ENCODE measurements around the gene PTPRD.

PTPRD gene

GRCh38 chr9:9305600-9305999 lies 1307.2 kb downstream of the PTPRD start:
- DNase-seq (ENCODE audit: low spot score), result no peak

DNA sequence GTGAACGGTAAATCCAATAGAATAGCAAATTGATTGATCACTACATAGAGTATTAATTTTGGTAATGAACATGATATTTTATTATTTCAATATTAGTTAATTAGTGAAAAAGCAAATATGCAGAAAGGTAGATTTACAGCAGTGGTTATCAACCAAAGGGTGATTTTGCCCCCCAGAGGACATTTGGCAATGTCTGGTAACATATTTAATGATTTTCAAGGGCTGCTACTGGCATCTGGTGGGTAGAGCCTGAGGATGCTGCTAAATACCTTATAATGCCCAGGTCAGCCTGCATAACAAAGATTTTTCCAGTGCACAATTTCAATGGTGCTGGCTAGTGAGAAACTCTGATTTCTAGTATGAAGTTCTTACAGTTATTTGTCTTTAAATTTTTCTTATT lies 1313.7 kb downstream of the PTPRD start:
- DNase-seq (ENCODE audit: low spot score), result no peak

DNA sequence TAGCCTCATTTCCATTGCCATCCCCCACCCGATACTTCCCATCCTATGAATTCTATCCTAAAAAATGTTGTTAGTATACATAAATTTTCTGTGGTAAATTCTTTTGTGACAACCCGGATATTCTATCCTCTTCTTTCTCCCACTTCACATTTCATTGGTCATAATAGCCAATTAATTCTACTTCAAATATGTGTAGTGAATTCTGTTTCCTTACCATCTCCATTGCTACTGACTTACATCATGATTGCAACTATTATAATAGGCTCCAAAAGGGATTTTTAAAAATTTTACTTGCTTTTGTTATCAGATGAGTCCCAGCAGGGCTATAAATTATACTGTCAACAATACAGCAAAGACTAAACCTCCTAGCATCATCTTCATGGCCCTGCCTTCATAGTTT lies 1326.8 kb downstream of the PTPRD start:
- DNase-seq (ENCODE audit: low spot score), result no peak

- no peak for DNase-seq (ENCODE audit: low spot score)
These were observed 1328.6 kb downstream of the PTPRD start for GRCh38 chr9:9284201-9284600.

GRCh38 chr9:9283159-9283986 lies 1329.4 kb downstream of the PTPRD start:
- DNase-seq (ENCODE audit: low spot score), result no peak

DNA sequence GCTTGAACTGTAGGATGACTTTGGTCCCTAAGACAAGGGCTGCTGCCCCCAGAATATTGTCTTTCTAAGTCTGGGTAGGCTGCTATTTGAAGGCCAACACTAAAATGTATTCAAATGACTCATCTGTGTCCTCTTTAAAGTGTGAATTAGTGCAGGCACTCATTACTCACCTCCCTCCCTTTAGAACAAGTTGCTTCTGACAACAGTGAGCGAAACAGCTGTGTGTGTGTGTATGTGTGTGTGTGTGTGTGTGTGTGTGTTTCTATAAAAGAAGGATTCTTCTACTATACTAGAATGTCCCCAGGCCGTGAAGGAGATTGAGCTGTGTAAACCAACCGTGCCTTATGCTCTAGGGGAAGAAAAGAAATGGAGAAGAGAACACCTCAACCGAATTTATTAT lies 1337.2 kb downstream of the PTPRD start:
- no peak for DNase-seq (ENCODE audit: low spot score)

DNA sequence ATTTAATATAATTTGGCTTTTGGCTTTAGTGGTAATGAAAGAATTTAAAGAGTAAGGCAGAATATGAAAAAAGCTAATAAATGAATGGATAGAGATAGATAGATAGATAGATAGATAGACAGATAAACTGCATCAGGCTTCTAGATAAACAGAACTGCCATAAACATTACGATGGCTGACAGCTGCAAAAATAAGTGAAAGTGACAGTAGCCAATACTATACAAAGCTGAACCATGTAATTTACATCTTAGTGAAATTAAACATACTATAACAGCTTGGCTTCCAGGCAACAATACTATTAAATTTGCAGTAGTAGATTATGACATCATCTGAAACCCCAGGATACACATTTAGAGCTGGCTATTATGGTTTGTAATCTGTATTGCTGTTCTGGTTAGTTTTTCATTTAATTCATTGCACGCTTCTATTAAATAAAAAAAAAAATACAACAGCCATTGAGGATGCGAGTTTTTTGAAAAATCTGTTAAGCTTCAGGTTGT lies 1354.8 kb downstream of the PTPRD start:
- no peak for DNase-seq (ENCODE audit: low spot score)

GRCh38 chr9:9246726-9247125 lies 1366.1 kb downstream of the PTPRD start:
- DNase-seq (ENCODE audit: low spot score), result no peak

GRCh38 chr9:9231946-9232345 lies 1380.9 kb downstream of the PTPRD start:
- DNase-seq (ENCODE audit: low spot score), result no peak

DNA sequence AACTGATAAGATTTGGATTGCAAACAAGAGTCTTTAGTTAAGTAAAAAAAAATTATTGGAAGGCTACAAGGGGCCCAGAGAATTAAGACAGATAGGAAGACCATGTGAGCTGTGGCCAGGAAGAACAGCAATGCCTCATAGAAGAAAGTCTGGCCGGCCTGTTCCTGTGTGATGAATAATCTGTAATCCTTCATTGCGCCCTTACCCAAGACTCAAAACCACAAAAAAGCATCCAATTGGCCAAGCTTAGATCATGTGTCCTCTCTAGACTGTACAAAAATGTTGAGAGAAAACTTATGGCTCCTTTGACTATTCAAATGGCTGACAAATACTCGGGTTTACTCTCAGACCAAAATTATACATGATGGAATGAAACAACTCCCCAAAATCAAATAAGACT lies 1383.5 kb downstream of the PTPRD start:
- DNase-seq (ENCODE audit: low spot score), result no peak

DNA sequence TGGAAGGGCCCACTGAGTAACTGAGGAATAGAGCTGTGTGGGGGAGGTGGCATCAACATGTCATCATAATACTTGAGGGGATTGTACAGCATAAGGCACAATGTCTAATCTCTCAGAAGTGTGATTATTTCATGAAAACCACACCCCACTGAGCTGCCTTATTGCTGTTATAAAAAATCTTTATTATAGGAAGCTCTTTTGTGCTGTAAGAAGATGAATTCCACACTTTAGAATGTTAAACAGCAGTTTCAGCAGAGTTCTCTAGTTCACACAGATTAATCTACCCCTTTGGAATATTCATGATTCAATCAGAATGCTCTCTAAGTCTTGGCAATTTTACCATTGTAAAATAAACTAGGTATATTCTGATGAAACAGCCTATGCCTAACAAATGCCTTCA lies 1389.6 kb downstream of the PTPRD start:
- DNase-seq (ENCODE audit: low spot score), result no peak

GRCh38 chr9:9222730-9223129 lies 1390.1 kb downstream of the PTPRD start:
- no peak for DNase-seq (ENCODE audit: low spot score)

DNA sequence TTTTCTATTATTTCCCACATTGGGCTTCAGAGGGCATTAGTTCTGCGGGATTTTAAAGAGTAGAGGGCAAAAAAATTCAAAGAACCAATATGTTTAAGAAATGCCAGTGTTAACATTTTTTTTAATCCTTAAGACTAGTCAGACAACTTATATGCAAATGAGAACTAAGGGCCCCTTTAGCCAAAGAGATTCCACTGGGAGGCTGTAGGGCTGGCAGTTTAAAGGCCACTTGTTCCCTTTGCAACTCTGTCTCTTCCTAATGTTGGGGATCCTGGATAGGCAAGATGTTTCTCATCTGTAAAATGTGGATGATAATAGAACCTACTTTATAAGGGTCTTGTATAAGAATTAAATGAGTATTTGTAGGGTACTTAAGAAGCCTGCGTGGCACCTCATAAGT lies 1395.9 kb downstream of the PTPRD start:
- no peak for DNase-seq (ENCODE audit: low spot score)

GRCh38 chr9:9215050-9215449 lies 1397.8 kb downstream of the PTPRD start:
- DNase-seq (ENCODE audit: low spot score), result no peak

DNA sequence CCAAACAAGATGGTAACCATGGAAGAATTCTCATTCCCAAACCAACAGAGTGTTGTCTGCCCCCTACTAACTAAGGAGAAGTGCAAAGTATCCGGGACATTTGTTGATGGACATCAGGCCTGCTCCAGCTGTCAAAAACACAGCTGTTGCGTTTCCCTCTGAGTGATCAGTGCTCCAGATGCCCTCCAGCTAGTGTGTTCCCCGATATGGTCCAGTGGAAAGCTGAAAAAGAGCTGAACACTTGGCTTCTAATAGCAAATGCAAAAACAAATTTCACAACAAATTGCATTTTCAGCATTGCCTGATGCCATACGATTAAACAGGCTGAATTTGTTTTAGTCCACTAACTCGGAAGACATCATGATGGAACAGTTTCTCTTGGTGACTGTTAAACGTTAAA lies 1398.7 kb downstream of the PTPRD start:
- no peak for DNase-seq (ENCODE audit: low spot score)

DNA sequence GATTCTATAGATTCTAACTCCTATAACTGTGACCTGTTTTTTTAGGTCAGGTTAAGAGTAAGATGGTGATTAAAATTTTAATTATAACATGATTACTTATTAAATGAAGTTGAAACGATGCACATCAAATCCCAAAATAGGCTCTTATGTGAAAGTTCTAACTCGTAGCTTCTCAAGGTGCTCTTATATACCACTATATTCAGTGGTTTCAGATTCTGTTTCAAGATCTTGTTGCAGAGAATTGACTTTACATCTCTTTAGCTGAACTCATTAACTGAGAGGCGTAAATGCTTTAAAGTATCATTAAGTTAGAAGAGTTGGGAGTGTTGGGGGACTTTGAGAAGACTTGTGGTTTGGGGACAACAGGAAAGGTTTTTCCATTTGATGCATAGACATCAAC lies 1399.8 kb downstream of the PTPRD start:
- no peak for DNase-seq (ENCODE audit: low spot score)

DNA sequence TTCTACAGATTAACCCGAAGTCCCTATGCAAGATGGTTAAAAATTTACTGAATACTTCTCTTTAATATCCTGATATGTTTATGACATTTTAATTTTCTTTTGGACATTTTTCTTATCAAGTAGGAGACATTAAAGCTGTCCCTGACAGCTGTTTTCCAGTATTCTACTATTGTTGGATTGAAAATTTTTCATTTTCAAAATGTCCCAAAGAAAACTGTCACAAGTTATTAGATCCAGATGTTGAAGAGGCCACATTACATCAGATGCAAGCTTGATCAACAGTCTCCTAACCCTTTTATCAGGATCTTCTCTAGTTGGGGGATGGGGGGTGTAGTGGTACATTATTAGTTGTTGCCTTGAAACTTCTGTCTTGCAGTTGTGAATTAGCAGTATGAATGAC lies 1410.5 kb downstream of the PTPRD start:
- no peak for DNase-seq (ENCODE audit: low spot score)

GRCh38 chr9:9186086-9186485 lies 1426.7 kb downstream of the PTPRD start:
- DNase-seq (ENCODE audit: low spot score), result no peak

- DNase-seq (ENCODE audit: low spot score), result no peak
These were observed 1430.4 kb downstream of the PTPRD start for GRCh38 chr9:9182431-9182830.

DNA sequence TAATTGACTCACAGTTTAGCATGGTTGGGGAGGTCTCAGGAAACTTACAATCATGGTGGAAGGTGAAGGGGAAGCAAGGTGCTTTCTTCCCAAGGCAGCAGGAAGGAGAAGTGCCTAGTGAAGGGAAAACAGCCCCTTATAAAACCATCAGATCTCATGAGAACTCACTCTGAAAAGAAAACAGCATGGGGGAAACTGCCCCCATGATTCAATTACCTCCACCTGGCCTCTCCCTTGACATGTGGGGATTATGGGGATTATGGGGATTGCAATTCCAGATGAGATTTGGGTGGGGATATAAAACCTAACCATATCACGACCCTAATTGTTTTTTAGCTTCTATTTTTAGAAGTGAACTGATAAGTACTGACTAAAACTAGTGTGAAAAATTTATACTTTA lies 1435.7 kb downstream of the PTPRD start:
- DNase-seq (ENCODE audit: low spot score), result no peak

DNA sequence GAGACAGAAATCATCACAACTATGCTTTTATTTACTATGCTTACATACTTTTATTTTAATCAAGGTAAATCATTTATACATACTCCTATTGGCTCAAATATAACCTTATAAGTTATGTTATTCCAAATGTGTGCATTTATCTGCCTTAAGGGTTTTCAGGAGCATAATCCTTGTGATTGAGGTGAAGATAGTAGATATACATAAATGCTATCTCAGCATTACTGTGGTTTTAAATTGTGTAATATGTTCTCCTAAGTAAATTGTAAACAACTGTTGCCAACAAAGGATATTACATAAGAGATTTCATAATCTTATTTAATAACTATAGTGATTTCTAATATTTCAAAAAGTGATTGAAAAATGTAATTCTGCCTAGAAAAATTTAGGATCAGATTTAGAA lies 1438.4 kb downstream of the PTPRD start:
- no peak for DNase-seq (ENCODE audit: low spot score)

DNA sequence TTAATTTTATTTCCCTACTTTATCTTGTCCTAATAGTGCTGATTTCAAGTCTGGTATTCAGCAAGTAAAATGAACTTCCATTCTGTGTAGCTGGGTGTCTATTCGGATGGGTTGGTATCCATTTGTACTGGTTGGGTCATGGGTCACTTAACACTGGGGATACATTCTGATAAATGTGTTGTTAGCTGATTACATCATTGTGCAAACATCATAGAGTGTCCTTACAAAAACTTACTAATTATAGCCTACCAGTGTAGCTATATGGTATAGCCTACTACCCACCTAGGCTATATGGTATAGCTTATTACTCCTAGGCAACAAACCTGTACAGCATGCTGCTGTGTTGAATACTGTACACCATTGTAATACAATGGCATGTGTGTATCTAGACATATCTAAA lies 1439.5 kb downstream of the PTPRD start:
- no peak for DNase-seq (ENCODE audit: low spot score)

DNA sequence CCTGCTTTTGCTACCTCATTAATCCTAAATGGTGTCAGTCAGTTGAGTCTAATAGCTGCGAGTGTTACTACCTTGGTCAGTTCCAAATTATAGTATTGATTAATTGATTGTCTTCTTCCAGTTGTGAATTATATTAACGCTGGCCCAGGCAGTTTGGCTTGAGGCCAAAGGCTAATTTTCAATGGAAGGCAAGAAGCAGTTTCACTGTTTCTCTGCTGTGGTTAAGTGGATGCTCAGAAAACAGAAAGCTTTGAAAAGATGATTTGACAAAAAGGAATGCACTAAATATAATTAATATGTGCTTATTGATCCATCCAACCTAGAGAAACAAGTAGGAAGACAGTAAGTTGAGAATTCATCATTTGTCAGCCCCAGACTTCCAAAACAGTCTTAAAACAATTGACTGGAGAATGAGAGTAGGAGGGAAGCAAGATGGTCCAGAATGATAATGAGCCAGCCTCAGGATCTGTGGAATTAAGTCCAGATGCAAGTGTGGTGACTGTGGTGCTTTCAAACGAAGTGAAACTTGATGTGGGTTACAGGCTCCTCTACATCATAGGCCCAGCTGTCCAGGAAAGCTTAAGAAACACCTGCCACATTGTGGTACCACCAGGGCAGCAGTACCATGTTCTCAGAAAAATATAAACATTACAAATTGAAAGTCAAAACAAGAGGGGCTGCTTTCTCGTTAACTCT lies 1442.2 kb downstream of the PTPRD start:
- no peak for DNase-seq (ENCODE audit: low spot score)

DNA sequence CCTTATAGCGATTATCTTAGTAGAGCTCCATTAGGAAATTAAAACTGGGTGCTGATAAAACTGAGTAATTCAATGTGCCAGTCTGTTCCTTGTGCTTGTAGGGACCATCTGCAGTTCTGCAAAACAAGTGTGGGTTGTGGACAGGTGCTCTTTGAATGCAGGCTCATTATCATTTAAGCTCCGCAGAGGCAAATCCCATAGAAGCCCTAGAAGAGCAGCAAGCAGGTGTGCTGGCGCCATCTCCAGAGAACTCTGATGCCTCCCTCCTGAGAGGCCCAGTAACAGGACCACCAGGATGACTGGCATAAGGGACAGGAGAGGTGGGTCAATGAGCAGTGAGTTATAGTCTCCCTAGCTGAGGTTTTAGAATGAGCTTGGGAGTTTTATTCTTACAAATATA lies 1470.8 kb downstream of the PTPRD start:
- no peak for DNase-seq (ENCODE audit: low spot score)
